H1 (cell line): ENCODE data around the gene CC2D2A. TPM values are rescaled to one million over a fixed set of nuclear protein-coding genes. Genes with fewer than 3 reads are reported as not detected.

Experiments used
- CTCF ChIA-PET: fragments of 300-600 bp; sonication (Branson Sonifier 250); formaldehyde crosslinking; loops from one replicate; lab custom pipeline; 2021; ENCODE audit not compliant: partially characterized antibody; lab: Charles Lee
- POLR2A ChIA-PET: fragments of 300-600 bp; sonication (Branson Sonifier 250); formaldehyde crosslinking; loops from one replicate; lab custom pipeline; 2021; ENCODE audit warnings: inconsistent platforms; ENCODE audit not compliant: partially characterized antibody; lab: Charles Lee
- DNase-seq, 2 experiments: peaks; one replicate each; pipeline versions ENCODE4 v3.0.0 to v3.0.0-alpha.2; 2010 to 2022; ENCODE audit warnings: low spot score in 2 of 2, low read depth in 1 of 2, mixed read lengths in 1 of 2
- FAIRE-seq: peaks from 2 replicates; lab custom pipeline; 2011; peaks lifted over from hg19 to GRCh38; lab: Jason Lieb, UNC
- H2AFZ ChIP-seq: 2 replicates; pipeline ENCODE4 v1.8.1; 2012; ENCODE audit warnings: low read length, inconsistent platforms
- H2AK5ac ChIP-seq: 2 replicates; pipeline ENCODE4 v1.6.1; 2013; ENCODE audit warnings: low read depth, low read length
- H2BK120ac ChIP-seq: replicated peaks from 2 replicates; pipeline ENCODE3; 2013; ENCODE audit warnings: low read depth, low read length, inconsistent platforms
- H2BK12ac ChIP-seq: 2 replicates; pipeline ENCODE4 v1.6.1; 2013; ENCODE audit warnings: low read depth, low read length
- H2BK15ac ChIP-seq: 2 replicates; pipeline ENCODE4 v1.6.1; 2013; ENCODE audit warnings: low read length
- H2BK20ac ChIP-seq: 2 replicates; pipeline ENCODE4 v1.6.1; 2013; ENCODE audit warnings: low read length
- H2BK5ac ChIP-seq: 2 replicates; pipeline ENCODE4 v1.6.1; 2013; ENCODE audit warnings: low read depth, low read length
- H3K14ac ChIP-seq: 2 replicates; pipeline ENCODE4 v1.6.1; 2013; ENCODE audit warnings: inconsistent platforms; ENCODE audit not compliant: insufficient read length
- H3K18ac ChIP-seq: 2 replicates; pipeline ENCODE4 v1.6.1; 2013; ENCODE audit warnings: low read length; ENCODE audit errors: extremely low read depth
- H3K23ac ChIP-seq: 2 replicates; pipeline ENCODE4 v1.6.1; 2013; ENCODE audit warnings: inconsistent platforms; ENCODE audit not compliant: insufficient read length
- H3K23me2 ChIP-seq: 2 replicates; pipeline ENCODE4 v1.6.1; 2013; ENCODE audit warnings: low read depth, low read length
- H3K27ac ChIP-seq: 2 replicates; pipeline ENCODE4 v1.6.1; 2011; ENCODE audit warnings: low read depth, low read length, inconsistent platforms
- H3K27me3 ChIP-seq, 4 experiments: replicated peaks in 1 of 4; 1 replicate in 1 of 4; 2 replicates in 3 of 4; pipeline versions ENCODE4 v1.6.1 to v1.8.1; 2011 to 2013; ENCODE audit warnings: low read length in 3 of 4, mild to moderate bottlenecking in 3 of 4, inconsistent platforms in 2 of 4, mixed read lengths in 2 of 4, moderate library complexity in 1 of 4; ENCODE audit not compliant: control insufficient read depth in 3 of 4, insufficient read depth in 3 of 4; ENCODE audit errors: extremely low read depth in 1 of 4
- H3K36me3 ChIP-seq, 4 experiments: 2 replicates each; pipeline versions ENCODE4 v1.6.1 to v1.8.1; 2011 to 2013; ENCODE audit warnings: mild to moderate bottlenecking in 4 of 4, low read length in 3 of 4, moderate library complexity in 2 of 4, control low read depth in 1 of 4, inconsistent platforms in 1 of 4; ENCODE audit not compliant: insufficient read depth in 4 of 4, control insufficient read depth in 2 of 4
- H3K4ac ChIP-seq: replicated peaks from 2 replicates; pipeline ENCODE3; 2013; ENCODE audit warnings: low read length, low read depth, mixed read lengths, inconsistent platforms; ENCODE audit not compliant: insufficient read length
- H3K4me1 ChIP-seq, 4 experiments: replicated peaks in 1 of 4; 1 replicate in 1 of 4; 2 replicates in 3 of 4; pipeline versions ENCODE4 v1.6.1 to v1.8.1; 2011 to 2013; ENCODE audit warnings: low read length in 3 of 4, inconsistent platforms in 2 of 4, mixed read lengths in 1 of 4; ENCODE audit not compliant: insufficient read depth in 4 of 4, control insufficient read depth in 3 of 4
- H3K4me2 ChIP-seq, 2 experiments: 2 replicates each; pipeline versions ENCODE4 v1.6.1 to v1.8.1; 2011 to 2013; ENCODE audit warnings: low read depth in 2 of 2, low read length in 2 of 2, control low read depth in 1 of 2, inconsistent platforms in 1 of 2, mild to moderate bottlenecking in 1 of 2; ENCODE audit not compliant: insufficient read depth in 1 of 2
- H3K4me3 ChIP-seq, 4 experiments: fragments of 200-600, 300-600 bp in 1 of 4; sonication (generic), shearing (Covaris generic), sonication (Bioruptor Twin) in 1 of 4; 2 replicates each; pipeline versions ENCODE4 v1.5.1 to v1.8.1; 2011 to 2016; ENCODE audit warnings: low read length in 4 of 4, low read depth in 3 of 4, control low read depth in 2 of 4, inconsistent platforms in 2 of 4, mild to moderate bottlenecking in 2 of 4, mixed read lengths in 1 of 4, moderate library complexity in 1 of 4; ENCODE audit not compliant: insufficient read depth in 2 of 4; ENCODE audit errors: extremely low read depth in 1 of 4
- H3K56ac ChIP-seq: replicated peaks from 2 replicates; pipeline ENCODE3; 2013; ENCODE audit warnings: low read depth, mild to moderate bottlenecking, mixed read lengths, low read length, inconsistent platforms; ENCODE audit not compliant: insufficient read length
- H3K79me1 ChIP-seq: 2 replicates; pipeline ENCODE4 v1.6.1; 2013; ENCODE audit warnings: low read depth, low read length, control low read depth
- H3K79me2 ChIP-seq, 2 experiments: 2 replicates each; pipeline versions ENCODE4 v1.6.1 to v1.8.1; 2012 to 2013; ENCODE audit warnings: low read length in 2 of 2, mild to moderate bottlenecking in 2 of 2, inconsistent platforms in 1 of 2; ENCODE audit not compliant: insufficient read depth in 2 of 2, control insufficient read depth in 1 of 2
- H3K9ac ChIP-seq, 4 experiments: replicated peaks in 1 of 4; 1 replicate in 1 of 4; 2 replicates in 3 of 4; pipeline versions ENCODE4 v1.6.1 to v1.8.1; 2011 to 2013; ENCODE audit warnings: low read depth in 3 of 4, low read length in 3 of 4, control low read depth in 2 of 4, mild to moderate bottlenecking in 2 of 4, moderate library complexity in 2 of 4, inconsistent platforms in 1 of 4; ENCODE audit errors: extremely low read depth in 1 of 4
- H3K9me3 ChIP-seq, 2 experiments: 2 replicates each; pipeline versions ENCODE4 v1.6.1 to v1.8.1; 2012 to 2013; ENCODE audit warnings: mild to moderate bottlenecking in 2 of 2, moderate library complexity in 2 of 2, control low read depth in 1 of 2, inconsistent platforms in 1 of 2, low read depth in 1 of 2, low read length in 1 of 2, mixed read lengths in 1 of 2; ENCODE audit not compliant: insufficient read depth in 2 of 2
- H4K20me1 ChIP-seq, 2 experiments: replicated peaks in 1 of 2; 2 replicates each; pipeline versions ENCODE3 to v1.8.1; 2011 to 2013; ENCODE audit warnings: inconsistent platforms in 2 of 2, low read length in 2 of 2, mild to moderate bottlenecking in 1 of 2; ENCODE audit not compliant: insufficient read depth in 2 of 2, control insufficient read depth in 1 of 2
- H4K5ac ChIP-seq: 2 replicates; pipeline ENCODE4 v1.6.1; 2013; ENCODE audit warnings: low read length, low read depth, mixed read lengths, inconsistent platforms; ENCODE audit not compliant: insufficient read length
- H4K8ac ChIP-seq: 2 replicates; pipeline ENCODE4 v1.8.0; 2013; ENCODE audit warnings: mild to moderate bottlenecking, moderate library complexity, low read length, inconsistent platforms; ENCODE audit not compliant: insufficient read depth; ENCODE audit errors: extremely low read depth
- H4K91ac ChIP-seq: replicated peaks from 2 replicates; pipeline ENCODE3; 2013; ENCODE audit warnings: low read length, mixed read lengths, inconsistent platforms; ENCODE audit not compliant: insufficient read length
- CEBPB ChIP-seq: IDR thresholded peaks from 2 replicates; pipeline ENCODE4 v1.6.1; 2012; ENCODE audit warnings: low read depth, low read length
- CHD1 ChIP-seq: IDR thresholded peaks from 2 replicates; pipeline ENCODE4 v1.6.1; 2012; ENCODE audit warnings: low read depth, low read length, improper control_type of control experiment
- NANOG ChIP-seq: IDR thresholded peaks from 2 replicates; pipeline ENCODE4 v1.6.1; 2011; ENCODE audit warnings: low read length, low read depth, mild to moderate bottlenecking, inconsistent platforms; ENCODE audit not compliant: insufficient read depth, poor library complexity, severe bottlenecking
- NRF1 ChIP-seq: IDR thresholded peaks from 2 replicates; pipeline ENCODE4 v1.6.1; 2011; ENCODE audit warnings: mild to moderate bottlenecking, low read depth, low read length, improper control_type of control experiment
- RFX5 ChIP-seq: IDR thresholded peaks from 2 replicates; pipeline ENCODE4 v1.6.1; 2011; ENCODE audit warnings: low read depth, low read length, improper control_type of control experiment, borderline replicate concordance
- SIRT6 ChIP-seq: IDR thresholded peaks from one replicate; pipeline ENCODE4 v1.7.1; 2012; ENCODE audit warnings: low read length, inconsistent platforms
- SUZ12 ChIP-seq: fragments of 200-600 bp; sonication (generic); IDR thresholded peaks from 2 replicates; pipeline ENCODE4 v1.6.1; 2012; ENCODE audit warnings: mild to moderate bottlenecking, inconsistent platforms, low read length, moderate library complexity, mixed read lengths
- TEAD4 ChIP-seq: IDR thresholded peaks from 2 replicates; pipeline ENCODE4 v1.6.1; 2012; ENCODE audit warnings: low read depth, low read length, inconsistent platforms, mixed read lengths
- WGBS, 2 experiments: shearing (Covaris generic) in 1 of 2; methylation state at CpG; one replicate each; pipeline versions ENCODE4 v1.1.6 to v1.1.7; 2013 to 2015; ENCODE audit warnings: low lambda C conversion rate in 2 of 2, mixed read lengths in 2 of 2, inconsistent platforms in 1 of 2, low coverage in 1 of 2, missing lambda C conversion rate in 1 of 2; ENCODE audit not compliant: insufficient replicate concordance in 2 of 2, insufficient coverage in 1 of 2, insufficient read length in 1 of 2; ENCODE audit errors: extremely low coverage in 1 of 2, missing lambda C conversion rate in 1 of 2; 5-methylcytosine and 5-hydroxymethylcytosine counted together
- polyA plus RNA-seq, 7 experiments: library from polyadenylated mRNA; depleted of rRNA in 3 of 7; stranded (reverse) in 5 of 7; unstranded in 2 of 7; fragments of >200 nt in 5 of 7; fragments of 200-250 nt in 2 of 7; gene quantifications; 1 replicate in 5 of 7; 2 replicates in 1 of 7; 4 replicates in 1 of 7; pipeline versions ENCODE4 v1.2.1 to v1.2.3, GENCODE V29; 2011 to 2013; ENCODE audit warnings: missing spikeins in 2 of 7, mixed read lengths in 2 of 7
- total RNA-seq: library from RNA; stranded (reverse); fragmentation: NEBNext Ultra II Directional; extraction: Animal tissue kit (Norgen Biotek cat#: 25700); gene quantifications from 2 replicates; pipeline ENCODE4 v1.2.1, GENCODE V29; 2021

The CC2D2A gene
- total and polyA plus RNA-seq, 2 of the 8 experiments (the other 6 are each of a cell fraction or from before 2014, with no cell fraction given) = 11.0 to 12.2 TPM

DNA sequence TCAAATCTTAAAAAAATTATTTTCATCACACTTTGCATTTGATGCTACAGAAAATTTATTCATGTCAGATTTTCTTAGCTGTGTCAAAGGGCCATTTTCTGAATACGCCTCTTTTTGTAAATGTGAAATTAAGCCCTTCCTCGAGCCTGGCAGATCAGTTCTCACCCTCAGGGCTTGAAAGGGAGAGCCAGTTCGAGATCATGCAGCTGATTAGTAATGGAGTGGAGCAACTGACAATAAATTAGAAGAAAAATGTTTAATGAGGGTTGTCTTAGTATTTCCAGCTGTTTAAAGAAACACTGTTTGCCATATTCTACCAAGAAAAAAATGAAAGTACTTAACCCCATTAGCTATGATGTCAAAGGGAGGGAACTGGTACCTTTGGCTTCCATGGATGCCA lies 28.7 kb downstream of the CC2D2A start:
- no peak overlapping the region for H4K5ac ChIP-seq
- ChIA-PET CTCF (interaction anchor here (1.0 to 1.4 kb wide), 2 partner anchors 19 to 46 kb away, joined by 3 read pairs; no protein-coding TSS in a partner anchor), POLR2A (interaction anchor here (1.4 kb wide), 1 partner anchor 19 kb away, joined by 6 read pairs; no protein-coding TSS in a partner anchor)
- H2BK15ac ChIP-seq = no peak overlapping the region
- no peak overlapping the region for H2AFZ ChIP-seq
- H3K56ac ChIP-seq = no peak overlapping the region
- no peak overlapping the region for H3K27ac ChIP-seq
- TF ChIP-seq CHD1 (no peak), CEBPB (no peak), NRF1 (no peak), RFX5 (no peak), SUZ12 (no peak), TEAD4 (no peak), NANOG (no peak), SIRT6 (no peak)
- H3K4me3 ChIP-seq = no peak overlapping the region
- H2AK5ac ChIP-seq = no peak overlapping the region
- H3K4me1 ChIP-seq = peaks cover 0 to 3% (median 1%) of the 10 kb centered on the region in 4 experiments; a peak in 1 of 7 replicates
- no peak overlapping the region for H3K4ac ChIP-seq
- no peak overlapping the region for H4K8ac ChIP-seq
- H3K4me2 ChIP-seq = no peak overlapping the region
- FAIRE-seq (no peak), DNase-seq (no peak)
- H3K36me3 ChIP-seq = no peaks in the 10 kb centered on the region
- H2BK12ac ChIP-seq = no peak overlapping the region
- H3K23me2 ChIP-seq = no peaks in the 10 kb centered on the region
- H3K79me2 ChIP-seq = no peaks in the 10 kb centered on the region
- no peaks in the 10 kb centered on the region for H3K27me3 ChIP-seq
- no peak overlapping the region for H2BK5ac ChIP-seq
- no peak overlapping the region for H2BK20ac ChIP-seq
- H3K14ac ChIP-seq = no peak overlapping the region
- H3K9me3 ChIP-seq = peaks cover 2% of the 10 kb centered on the region in 2 experiments; a peak in 1 of 4 replicates
- 95% methylated on average over 3 of the region's 3 CpGs; no CpG with 5 or more reads in 1 of the 2 experiments for WGBS, 2 experiments
- H4K91ac ChIP-seq = no peak overlapping the region
- no peak overlapping the region for H2BK120ac ChIP-seq
- H3K23ac ChIP-seq = no peak overlapping the region
- H3K18ac ChIP-seq = no peak overlapping the region
- no peaks in the 10 kb centered on the region for H4K20me1 ChIP-seq
- H3K9ac ChIP-seq = no peak overlapping the region
- H3K79me1 ChIP-seq = no peaks in the 10 kb centered on the region
